ENCODE measurements around the gene MT1A. TPM values are rescaled to one million over a fixed set of nuclear protein-coding genes. Genes with fewer than 3 reads are reported as not detected.

The MT1A gene
- total and polyA plus RNA-seq, 2 donors: 244 TPM; not detected in 1

- H3K4me1 ChIP-seq (ENCODE audit: insufficient read depth): no peaks in the 10 kb centered on the region
- 24% methylated on average over 8 of the region's 8 CpGs for WGBS
Observed at GRCh38 chr16:56606476-56607108, 31.9 kb upstream of the MT1A start.

GRCh38 chr16:56607109-56607618 lies 31.3 kb upstream of the MT1A start:
- Histone ChIP-seq H3K4me1 (ENCODE audit: insufficient read depth) (no peaks in the 10 kb centered on the region), H3K36me3 (ENCODE audit: insufficient read depth) (no peaks in the 10 kb centered on the region), H3K4me3 (ENCODE audit: low read depth, low read length) (no peak overlapping the region), H3K27ac (ENCODE audit: low read depth) (peak overlapping the region; percentile 90)
- no peak for DNase-seq (ENCODE audit: extremely low spot score)
- 42% methylated on average over 14 of the region's 14 CpGs for WGBS

More at GRCh38 chr16:56606476-56607108, 31.9 kb upstream of the MT1A start:
- no peak for DNase-seq (ENCODE audit: extremely low spot score)
- no peaks in the 10 kb centered on the region for H3K36me3 ChIP-seq (ENCODE audit: insufficient read depth)
- H3K27ac ChIP-seq (ENCODE audit: low read depth): peak overlapping the region; percentile 76
- no peak overlapping the region for H3K4me3 ChIP-seq (ENCODE audit: low read depth, low read length)

- no peaks in the 10 kb centered on the region for H3K36me3 ChIP-seq (ENCODE audit: insufficient read depth)
- 69% methylated on average over 2 of the region's 2 CpGs for WGBS
- H3K4me3 ChIP-seq (ENCODE audit: low read depth, low read length): no peak overlapping the region
- no peaks in the 10 kb centered on the region for H3K4me1 ChIP-seq (ENCODE audit: insufficient read depth)
- H3K27ac ChIP-seq (ENCODE audit: low read depth): peak overlapping the region; percentile 90
- DNase-seq (ENCODE audit: extremely low spot score): no peak
Observed at GRCh38 chr16:56607675-56608042, 30.8 kb upstream of the MT1A start.

- H3K27ac ChIP-seq (ENCODE audit: low read depth): peak within 1 kb of the TSS; percentile 90
- peak within 1 kb of the TSS; percentile 46 for H3K4me3 ChIP-seq (ENCODE audit: low read depth, low read length)
- DNase-seq (ENCODE audit: extremely low spot score): peak; percentile 74
- no peaks in the 10 kb centered on the region for H3K36me3 ChIP-seq (ENCODE audit: insufficient read depth)
- no peaks in the 10 kb centered on the region for H3K4me1 ChIP-seq (ENCODE audit: insufficient read depth)
- 5% methylated on average over 62 of the region's 62 CpGs for WGBS
Observed at GRCh38 chr16:56608043-56608875, 30.2 kb upstream of the MT1A start, which contains the start of gene MT2A. Gene MT2A (plus strand): TSS chr16:56608584. CDS start chr16:56608656, 72 bp downstream.

GRCh38 chr16:56608876-56609462 lies 29.5 kb upstream of the MT1A start:
- no peak for DNase-seq (ENCODE audit: extremely low spot score)
- H3K4me3 ChIP-seq (ENCODE audit: low read depth, low read length): peak overlapping the region; percentile 46
- no peaks in the 10 kb centered on the region for H3K36me3 ChIP-seq (ENCODE audit: insufficient read depth)
- no peak overlapping the region for H3K27ac ChIP-seq (ENCODE audit: low read depth)
- H3K4me1 ChIP-seq (ENCODE audit: insufficient read depth): no peaks in the 10 kb centered on the region
- WGBS: under 1% methylated on average over 21 of the region's 21 CpGs

GRCh38 chr16:56609463-56609921 lies 29.0 kb upstream of the MT1A start:
- Histone ChIP-seq H3K4me1 (ENCODE audit: insufficient read depth) (no peaks in the 10 kb centered on the region), H3K4me3 (ENCODE audit: low read depth, low read length) (peak overlapping the region; percentile 46), H3K27ac (ENCODE audit: low read depth) (no peak overlapping the region), H3K36me3 (ENCODE audit: insufficient read depth) (no peaks in the 10 kb centered on the region)
- under 1% methylated on average over 6 of the region's 6 CpGs for WGBS
- peak; percentile 69 for DNase-seq (ENCODE audit: extremely low spot score)

- Histone ChIP-seq H3K27ac (ENCODE audit: low read depth) (peak overlapping the region; percentile 74), H3K36me3 (ENCODE audit: insufficient read depth) (no peaks in the 10 kb centered on the region), H3K4me1 (ENCODE audit: insufficient read depth) (no peaks in the 10 kb centered on the region), H3K4me3 (ENCODE audit: low read depth, low read length) (no peak overlapping the region)
- DNase-seq (ENCODE audit: extremely low spot score): no peak
- WGBS: 16% methylated on average over 10 of the region's 10 CpGs
Observed at GRCh38 chr16:56610017-56610608, 28.4 kb upstream of the MT1A start.

- Histone ChIP-seq H3K4me1 (ENCODE audit: insufficient read depth) (no peaks in the 10 kb centered on the region), H3K4me3 (ENCODE audit: low read depth, low read length) (no peak overlapping the region), H3K27ac (ENCODE audit: low read depth) (peak overlapping the region; percentile 74), H3K36me3 (ENCODE audit: insufficient read depth) (no peaks in the 10 kb centered on the region)
- DNase-seq (ENCODE audit: extremely low spot score): no peak
- WGBS: 14% methylated on average over 2 of the region's 2 CpGs
Observed at GRCh38 chr16:56610609-56611111, 27.8 kb upstream of the MT1A start.

- no peak overlapping the region for H3K4me3 ChIP-seq (ENCODE audit: low read depth, low read length)
- no peaks in the 10 kb centered on the region for H3K36me3 ChIP-seq (ENCODE audit: insufficient read depth)
- DNase-seq (ENCODE audit: extremely low spot score): no peak
- WGBS: 59% methylated on average over 2 of the region's 2 CpGs
- H3K27ac ChIP-seq (ENCODE audit: low read depth): peak overlapping the region; percentile 74
- H3K4me1 ChIP-seq (ENCODE audit: insufficient read depth): no peaks in the 10 kb centered on the region
Observed at GRCh38 chr16:56611281-56611833, 27.1 kb upstream of the MT1A start.

GRCh38 chr16:56613706-56614105 lies 24.8 kb upstream of the MT1A start:
- Histone ChIP-seq H3K36me3 (ENCODE audit: insufficient read depth) (no peaks in the 10 kb centered on the region), H3K4me1 (ENCODE audit: insufficient read depth) (no peaks in the 10 kb centered on the region), H3K27ac (ENCODE audit: low read depth) (no peak overlapping the region), H3K4me3 (ENCODE audit: low read depth, low read length) (no peak overlapping the region)
- no peak for DNase-seq (ENCODE audit: extremely low spot score)

- Histone ChIP-seq H3K4me3 (ENCODE audit: low read depth, low read length) (no peak overlapping the region), H3K4me1 (ENCODE audit: insufficient read depth) (no peaks in the 10 kb centered on the region), H3K36me3 (ENCODE audit: insufficient read depth) (no peaks in the 10 kb centered on the region), H3K27ac (ENCODE audit: low read depth) (no peak overlapping the region)
- DNase-seq (ENCODE audit: extremely low spot score): no peak
Observed at GRCh38 chr16:56614549-56614991, 23.9 kb upstream of the MT1A start.

- Histone ChIP-seq H3K4me1 (ENCODE audit: insufficient read depth) (no peaks in the 10 kb centered on the region), H3K36me3 (ENCODE audit: insufficient read depth) (no peaks in the 10 kb centered on the region), H3K27ac (ENCODE audit: low read depth) (no peak overlapping the region), H3K4me3 (ENCODE audit: low read depth, low read length) (no peak overlapping the region)
- 93% methylated on average over 3 of the region's 3 CpGs for WGBS
- DNase-seq (ENCODE audit: extremely low spot score): no peak
Observed at GRCh38 chr16:56615353-56615752, 23.1 kb upstream of the MT1A start.

GRCh38 chr16:56616608-56617211 lies 21.8 kb upstream of the MT1A start:
- no peak overlapping the region for H3K27ac ChIP-seq (ENCODE audit: low read depth)
- DNase-seq (ENCODE audit: extremely low spot score): no peak
- no peaks in the 10 kb centered on the region for H3K36me3 ChIP-seq (ENCODE audit: insufficient read depth)
- 52% methylated on average over 23 of the region's 23 CpGs for WGBS
- H3K4me3 ChIP-seq (ENCODE audit: low read depth, low read length): peak overlapping the region; percentile 22
- H3K4me1 ChIP-seq (ENCODE audit: insufficient read depth): no peaks in the 10 kb centered on the region
